ENCODE measurements around the gene NPAS1. TPM values are rescaled to one million over a fixed set of nuclear protein-coding genes. Genes with fewer than 3 reads are reported as not detected.

The NPAS1 gene
- total and polyA plus RNA-seq, 7 donors: 0.04 to 0.23 (median 0.18) TPM; not detected in 3

DNA sequence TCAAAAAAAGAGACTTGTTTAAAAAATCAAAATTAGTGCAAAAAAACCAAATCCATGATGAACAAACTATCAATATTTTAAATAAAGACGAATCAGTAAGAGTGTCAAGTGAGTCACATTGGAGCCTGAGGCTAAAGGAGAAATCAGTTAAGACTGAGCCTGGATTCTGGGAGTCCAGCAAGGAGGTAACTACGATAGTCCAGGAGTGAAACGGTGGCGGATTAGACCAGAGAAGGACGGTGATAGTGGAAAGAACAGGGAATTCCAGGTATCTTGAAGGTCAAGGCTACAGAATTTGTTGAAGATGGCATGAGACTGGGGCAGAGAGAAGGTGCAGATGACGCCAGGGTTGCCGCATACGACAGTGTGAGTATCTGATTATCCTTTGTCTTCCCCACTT is 7.0 kb upstream of the NPAS1 start:
- H3K4me3 ChIP-seq: no peak overlapping the region
- no peaks in the 10 kb centered on the region for H3K36me3 ChIP-seq (ENCODE audit: insufficient read depth in 1 of 2, low read depth in 1 of 2)
- ATAC-seq: peak in 1 of 4 donors; percentile 9
- no peak for TF ChIP-seq CTCF (IDR thresholded peaks at IDR 0.05)
- peaks cover 6% of the 10 kb centered on the region for H3K4me1 ChIP-seq
- intact Hi-C loops (cut with DNase I): loop anchor here in 1 of 2 donors (2.0 to 10.0 kb wide), 2 partner anchors 20 to 232 kb away; no protein-coding TSS in a partner anchor
- no peak overlapping the region for H3K27ac ChIP-seq
- peaks cover 0 to 5% (median 0%) of the 10 kb centered on the region in 3 donors for H3K27me3 ChIP-seq (ENCODE audit: insufficient read depth in 3 of 3, low read length in 2 of 3)
- no peak for DNase-seq
- 24 to 34% (median 25%) methylated on average over 8 of the region's 8 CpGs for WGBS, 3 donors
- no peaks in the 10 kb centered on the region for H3K9me3 ChIP-seq

GRCh38 chr19:47013041-47013517 is 6.6 kb upstream of the NPAS1 start:
- intact Hi-C loops (cut with DNase I): loop anchor here in 1 of 2 donors (2.0 to 10.0 kb wide), 2 partner anchors 20 to 232 kb away; no protein-coding TSS in a partner anchor
- H3K4me1 ChIP-seq: peaks cover 6% of the 10 kb centered on the region
- ATAC-seq (peak; percentile 96 to 99 (median 98)), DNase-seq (peak; percentile 82 to 90)
- H3K36me3 ChIP-seq (ENCODE audit: insufficient read depth in 1 of 2, low read depth in 1 of 2): no peaks in the 10 kb centered on the region
- H3K4me3 ChIP-seq: no peak overlapping the region
- TF ChIP-seq CTCF (IDR thresholded peaks at IDR 0.05): peak; percentile 99
- H3K9me3 ChIP-seq: no peaks in the 10 kb centered on the region
- H3K27me3 ChIP-seq (ENCODE audit: insufficient read depth in 3 of 3, low read length in 2 of 3): peaks cover 0 to 5% (median 0%) of the 10 kb centered on the region in 3 donors
- 11 to 13% (median 12%) methylated on average over 16 of the region's 16 CpGs for WGBS, 3 donors
- H3K27ac ChIP-seq: no peak overlapping the region

DNA sequence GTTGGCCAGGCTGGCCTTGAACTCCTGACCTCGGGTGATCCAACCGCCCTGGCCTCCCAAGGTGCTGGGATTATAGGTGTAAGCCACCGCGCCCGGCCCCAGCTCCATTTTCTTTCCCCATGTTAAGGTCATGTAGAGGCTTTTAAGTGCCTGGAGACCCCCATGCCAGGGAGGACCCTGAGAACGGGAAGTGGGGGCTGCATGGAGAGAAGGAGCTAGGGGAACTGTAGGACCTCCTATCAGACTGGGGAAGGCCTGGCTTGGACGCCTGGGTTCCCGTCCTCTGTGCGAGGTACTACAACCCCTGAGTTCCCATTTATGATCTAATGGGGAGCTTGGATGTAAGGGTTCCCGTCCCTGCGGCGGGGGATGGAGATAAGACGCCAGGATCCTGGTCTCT is 714 bp upstream of the NPAS1 start:
- intact Hi-C loops (cut with DNase I): loop anchor here in 1 of 2 donors (10.0 kb wide), 1 partner anchor 226 kb away; no protein-coding TSS in a partner anchor
- Histone ChIP-seq H3K27ac (no peak overlapping the region), H3K36me3 (ENCODE audit: insufficient read depth in 1 of 2, low read depth in 1 of 2) (no peaks in the 10 kb centered on the region), H3K27me3 (ENCODE audit: insufficient read depth in 3 of 3, low read length in 2 of 3) (peaks cover 0 to 48% (median 35%) of the 10 kb centered on the region in 3 donors), H3K4me3 (no peak overlapping the region), H3K9me3 (no peaks in the 10 kb centered on the region), H3K4me1 (peaks cover 23% of the 10 kb centered on the region)
- 43 to 52% (median 45%) methylated on average over 13 of the region's 13 CpGs for WGBS, 3 donors
- TF ChIP-seq CTCF (IDR thresholded peaks at IDR 0.05): no peak
- DNase-seq (no peak), ATAC-seq (no peak)

- no peaks in the 10 kb centered on the region for H3K36me3 ChIP-seq (ENCODE audit: insufficient read depth in 1 of 2, low read depth in 1 of 2)
- peaks cover 23% of the 10 kb centered on the region for H3K4me1 ChIP-seq
- intact Hi-C loops (cut with DNase I): no loop called here
- H3K9me3 ChIP-seq: no peaks in the 10 kb centered on the region
- no peak for TF ChIP-seq CTCF (IDR thresholded peaks at IDR 0.05)
- H3K27me3 ChIP-seq (ENCODE audit: insufficient read depth in 3 of 3, low read length in 2 of 3): peaks cover 0 to 57% (median 35%) of the 10 kb centered on the region in 3 donors
- no peak for ATAC-seq
- DNase-seq: no peak
- H3K4me3 ChIP-seq: peak overlapping the region; percentile 44
- H3K27ac ChIP-seq: no peak overlapping the region
- whole genome bisulfite sequencing, 3 donors: 1 to 2% (median 2%) methylated on average over 26 to 62 of the region's 62 CpGs
Measured at GRCh38 chr19:47020132-47020805, 632 bp downstream of the NPAS1 start.

Measured in psoas muscle (tissue), 8 donors.